ENCODE measurements around the gene CNTN4.

The CNTN4 gene

GRCh38 chr3:2415083-2415482 lies 316.4 kb downstream of the CNTN4 start:
- in situ Hi-C loops (cut with HindIII; ENCODE audit: low sequenced_read_pairs), result no loop called here
- DNase-seq (ENCODE audit: low read depth), result no peak
- no peak for TF ChIP-seq CTCF (IDR thresholded peaks at IDR 0.05; ENCODE audit: low read depth, low read length, missing control alignments)
- no peak overlapping the region for H3K4me3 ChIP-seq (ENCODE audit: low read depth, low read length)

GRCh38 chr3:2420919-2421318 lies 322.3 kb downstream of the CNTN4 start:
- no peak for TF ChIP-seq CTCF (IDR thresholded peaks at IDR 0.05; ENCODE audit: low read depth, low read length, missing control alignments)
- DNase-seq (ENCODE audit: low read depth), result no peak
- in situ Hi-C loops (cut with HindIII; ENCODE audit: low sequenced_read_pairs), result no loop called here
- no peak overlapping the region for H3K4me3 ChIP-seq (ENCODE audit: low read depth, low read length)

- no peak for DNase-seq (ENCODE audit: low read depth)
- in situ Hi-C loops (cut with HindIII; ENCODE audit: low sequenced_read_pairs), result no loop called here
- no peak for TF ChIP-seq CTCF (IDR thresholded peaks at IDR 0.05; ENCODE audit: low read depth, low read length, missing control alignments)
- no peak overlapping the region for H3K4me3 ChIP-seq (ENCODE audit: low read depth, low read length)
These were observed 324.5 kb downstream of the CNTN4 start for GRCh38 chr3:2423143-2423542.

- no peak overlapping the region for H3K4me3 ChIP-seq (ENCODE audit: low read depth, low read length)
- DNase-seq (ENCODE audit: low read depth), result no peak
- in situ Hi-C loops (cut with HindIII; ENCODE audit: low sequenced_read_pairs), result no loop called here
- TF ChIP-seq CTCF (IDR thresholded peaks at IDR 0.05; ENCODE audit: low read depth, low read length, missing control alignments), result no peak
These were observed 342.9 kb downstream of the CNTN4 start for GRCh38 chr3:2441558-2441957.

GRCh38 chr3:2446146-2446545 lies 347.5 kb downstream of the CNTN4 start:
- in situ Hi-C loops (cut with HindIII; ENCODE audit: low sequenced_read_pairs), result no loop called here
- TF ChIP-seq CTCF (IDR thresholded peaks at IDR 0.05; ENCODE audit: low read depth, low read length, missing control alignments), result no peak
- no peak for DNase-seq (ENCODE audit: low read depth)
- no peak overlapping the region for H3K4me3 ChIP-seq (ENCODE audit: low read depth, low read length)

- DNase-seq (ENCODE audit: low read depth), result no peak
- in situ Hi-C loops (cut with HindIII; ENCODE audit: low sequenced_read_pairs), result no loop called here
- TF ChIP-seq CTCF (IDR thresholded peaks at IDR 0.05; ENCODE audit: low read depth, low read length, missing control alignments), result no peak
- H3K4me3 ChIP-seq (ENCODE audit: low read depth, low read length), result no peak overlapping the region
These were observed 353.6 kb downstream of the CNTN4 start for GRCh38 chr3:2452249-2452648.

- DNase-seq (ENCODE audit: low read depth), result no peak
- in situ Hi-C loops (cut with HindIII; ENCODE audit: low sequenced_read_pairs), result no loop called here
- TF ChIP-seq CTCF (IDR thresholded peaks at IDR 0.05; ENCODE audit: low read depth, low read length, missing control alignments), result no peak
- no peak overlapping the region for H3K4me3 ChIP-seq (ENCODE audit: low read depth, low read length)
These were observed 356.2 kb downstream of the CNTN4 start for GRCh38 chr3:2454865-2455264.
